Adrenal gland (tissue), 5 donors: ENCODE measurements around the gene GFOD2.

Experiments used
- POLR2A ChIP-seq, 2 donors: fragments of 450-650 bp; IDR thresholded peaks; one replicate each; pipeline ENCODE4 v1.6.1; 2017; ENCODE audit warnings: antibody characterized with exemption in 2 of 2, mild to moderate bottlenecking in 2 of 2, moderate library complexity in 1 of 2
- TF ChIP-seq, protein P1 (sequence below), 6 experiments: fragments of 450-650 bp in 4 of 6; fragments of 200-600 bp in 2 of 6; sonication (generic) in 1 of 6; IDR thresholded peaks; 1 replicate in 5 of 6; 2 replicates in 1 of 6; pipeline versions ENCODE4 v1.5.1 to v1.8.0; 2016 to 2021; ENCODE audit warnings: antibody characterized with exemption in 6 of 6, mild to moderate bottlenecking in 2 of 6, moderate library complexity in 1 of 6
- donor health status: DM: no; HTN: no; CAD: no.

DNA sequence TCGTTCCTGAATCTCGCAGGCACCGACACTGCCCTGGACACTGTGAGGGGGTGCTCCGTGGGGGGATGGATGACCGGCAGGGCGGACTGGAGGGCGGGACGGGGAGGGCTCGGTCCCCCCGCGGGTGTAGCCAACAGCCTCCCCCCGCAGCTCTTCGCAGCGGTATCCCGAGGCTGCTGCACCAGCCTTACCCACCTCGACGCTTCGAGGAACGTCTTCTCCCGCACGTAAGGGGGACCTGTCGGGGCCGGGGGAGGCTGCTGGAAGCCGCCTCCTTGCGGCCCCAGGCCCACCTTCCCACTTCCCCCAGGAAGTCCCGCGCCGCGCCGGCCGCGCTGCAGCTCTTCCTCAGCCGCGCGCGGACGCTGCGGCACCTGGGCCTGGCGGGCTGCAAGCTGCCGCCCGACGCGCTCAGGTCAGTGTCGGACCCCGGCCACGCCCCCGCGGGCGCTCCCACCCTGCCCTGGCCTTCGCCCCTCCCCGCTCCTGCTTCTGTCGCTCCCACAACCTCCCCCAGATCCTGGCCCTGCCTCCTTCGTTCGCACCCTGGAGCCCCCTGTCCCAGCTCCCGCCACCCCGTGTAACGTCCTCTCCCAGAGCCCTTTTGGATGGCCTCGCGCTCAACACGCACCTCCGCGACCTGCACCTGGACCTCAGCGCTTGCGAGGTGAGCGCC, 70.9 kb downstream of the GFOD2 start:
- TF ChIP-seq, protein P1, sequence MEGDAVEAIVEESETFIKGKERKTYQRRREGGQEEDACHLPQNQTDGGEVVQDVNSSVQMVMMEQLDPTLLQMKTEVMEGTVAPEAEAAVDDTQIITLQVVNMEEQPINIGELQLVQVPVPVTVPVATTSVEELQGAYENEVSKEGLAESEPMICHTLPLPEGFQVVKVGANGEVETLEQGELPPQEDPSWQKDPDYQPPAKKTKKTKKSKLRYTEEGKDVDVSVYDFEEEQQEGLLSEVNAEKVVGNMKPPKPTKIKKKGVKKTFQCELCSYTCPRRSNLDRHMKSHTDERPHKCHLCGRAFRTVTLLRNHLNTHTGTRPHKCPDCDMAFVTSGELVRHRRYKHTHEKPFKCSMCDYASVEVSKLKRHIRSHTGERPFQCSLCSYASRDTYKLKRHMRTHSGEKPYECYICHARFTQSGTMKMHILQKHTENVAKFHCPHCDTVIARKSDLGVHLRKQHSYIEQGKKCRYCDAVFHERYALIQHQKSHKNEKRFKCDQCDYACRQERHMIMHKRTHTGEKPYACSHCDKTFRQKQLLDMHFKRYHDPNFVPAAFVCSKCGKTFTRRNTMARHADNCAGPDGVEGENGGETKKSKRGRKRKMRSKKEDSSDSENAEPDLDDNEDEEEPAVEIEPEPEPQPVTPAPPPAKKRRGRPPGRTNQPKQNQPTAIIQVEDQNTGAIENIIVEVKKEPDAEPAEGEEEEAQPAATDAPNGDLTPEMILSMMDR (IDR thresholded peaks at IDR 0.05), result no peak
- no peak for TF ChIP-seq POLR2A (IDR thresholded peaks at IDR 0.05)
